Rectal smooth muscle tissue (tissue), 1 donor: ENCODE results near the gene NFIA.

Source experiments
- H3K27ac ChIP-seq: one replicate; pipeline ENCODE4 v1.7.0; 2013; ENCODE audit warnings: low read depth, low read length, inconsistent platforms
- H3K27me3 ChIP-seq: one replicate; pipeline ENCODE4 v1.7.0; 2013; ENCODE audit warnings: low read length; ENCODE audit not compliant: control insufficient read depth, insufficient read depth
- H3K36me3 ChIP-seq: one replicate; pipeline ENCODE4 v1.7.0; 2013; ENCODE audit warnings: low read length; ENCODE audit not compliant: control insufficient read depth, insufficient read depth
- H3K4me1 ChIP-seq: one replicate; pipeline ENCODE4 v1.7.0; 2013; ENCODE audit warnings: low read length; ENCODE audit not compliant: control insufficient read depth, insufficient read depth
- H3K4me3 ChIP-seq: one replicate; pipeline ENCODE4 v1.7.0; 2013; ENCODE audit warnings: low read length
- H3K9ac ChIP-seq: one replicate; pipeline ENCODE4 v1.7.0; 2013; ENCODE audit warnings: low read length

Gene NFIA

GRCh38 chr1:61419657-61420056 is 337.3 kb downstream of the NFIA start:
- H3K4me3 ChIP-seq: no peak overlapping the region
- H3K4me1 ChIP-seq: no peaks in the 10 kb centered on the region
- H3K27me3 ChIP-seq: no peaks in the 10 kb centered on the region
- no peak overlapping the region for H3K9ac ChIP-seq
- no peak overlapping the region for H3K27ac ChIP-seq
- no peaks in the 10 kb centered on the region for H3K36me3 ChIP-seq

- H3K4me3 ChIP-seq: no peak overlapping the region
- no peaks in the 10 kb centered on the region for H3K27me3 ChIP-seq
- no peaks in the 10 kb centered on the region for H3K36me3 ChIP-seq
- H3K9ac ChIP-seq: no peak overlapping the region
- H3K27ac ChIP-seq: no peak overlapping the region
- no peaks in the 10 kb centered on the region for H3K4me1 ChIP-seq
Observed at GRCh38 chr1:61420243-61420642, 337.9 kb downstream of the NFIA start.

DNA sequence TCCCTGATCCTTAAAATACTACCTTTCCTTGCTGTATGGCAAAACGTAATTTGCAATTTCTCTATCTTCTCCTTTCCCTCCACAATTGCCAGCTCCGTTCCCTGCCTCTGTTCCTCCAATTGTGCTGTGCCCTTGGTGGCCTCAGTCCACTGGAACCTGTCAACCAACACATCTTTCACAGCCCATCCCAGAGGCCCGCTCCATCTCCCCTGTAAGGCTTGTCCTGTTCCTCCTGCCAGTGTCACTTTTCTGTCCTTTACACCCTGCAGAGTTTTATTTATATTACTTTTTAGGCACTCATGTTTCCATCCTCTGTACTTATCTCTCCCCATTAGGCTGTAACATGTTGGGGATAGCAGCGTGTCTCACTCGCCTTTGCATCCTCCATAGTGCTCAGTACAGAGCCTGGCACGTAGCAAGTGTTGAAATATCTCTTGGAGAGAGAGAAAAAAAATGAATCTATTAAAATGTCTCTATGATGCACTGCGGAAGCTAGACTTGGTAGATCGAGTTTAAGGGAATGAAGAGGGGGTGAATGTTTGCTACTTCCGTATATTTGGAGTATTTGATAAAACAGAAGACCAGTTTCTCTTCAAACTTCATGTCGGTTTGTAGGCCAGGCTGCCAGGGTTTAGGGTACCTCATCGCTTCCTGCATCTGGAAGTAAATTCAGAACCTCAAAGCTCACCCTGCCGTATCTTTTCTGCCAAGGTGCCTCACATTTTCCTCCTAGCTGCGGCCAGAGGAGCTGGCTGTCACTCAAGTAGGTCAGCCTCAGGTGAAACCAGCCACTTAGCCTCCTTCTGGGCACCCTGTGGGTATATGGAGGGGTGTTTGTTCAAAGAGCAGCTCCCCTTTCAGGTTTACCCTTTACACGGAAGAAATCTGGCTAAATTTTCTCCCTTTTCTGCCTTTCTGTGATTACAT is 338.8 kb downstream of the NFIA start:
- Histone ChIP-seq H3K27ac (no peak overlapping the region), H3K27me3 (no peaks in the 10 kb centered on the region), H3K4me3 (no peak overlapping the region), H3K9ac (no peak overlapping the region), H3K4me1 (no peaks in the 10 kb centered on the region), H3K36me3 (no peaks in the 10 kb centered on the region)

GRCh38 chr1:61423643-61424042 is 341.3 kb downstream of the NFIA start:
- no peaks in the 10 kb centered on the region for H3K4me1 ChIP-seq
- H3K27ac ChIP-seq: no peak overlapping the region
- no peaks in the 10 kb centered on the region for H3K27me3 ChIP-seq
- H3K9ac ChIP-seq: no peak overlapping the region
- no peaks in the 10 kb centered on the region for H3K36me3 ChIP-seq
- H3K4me3 ChIP-seq: no peak overlapping the region

- H3K4me3 ChIP-seq: no peak overlapping the region
- no peak overlapping the region for H3K9ac ChIP-seq
- no peaks in the 10 kb centered on the region for H3K4me1 ChIP-seq
- no peak overlapping the region for H3K27ac ChIP-seq
- H3K36me3 ChIP-seq: no peaks in the 10 kb centered on the region
- H3K27me3 ChIP-seq: no peaks in the 10 kb centered on the region
Observed at GRCh38 chr1:61424382-61424781, 342.0 kb downstream of the NFIA start.

- Histone ChIP-seq H3K9ac (no peak overlapping the region), H3K27ac (no peak overlapping the region), H3K4me3 (no peak overlapping the region), H3K4me1 (no peaks in the 10 kb centered on the region), H3K27me3 (no peaks in the 10 kb centered on the region), H3K36me3 (no peaks in the 10 kb centered on the region)
Observed at GRCh38 chr1:61425040-61425439, 342.7 kb downstream of the NFIA start.

GRCh38 chr1:61426254-61426653 is 343.9 kb downstream of the NFIA start:
- Histone ChIP-seq H3K27me3 (no peaks in the 10 kb centered on the region), H3K27ac (no peak overlapping the region), H3K4me1 (no peaks in the 10 kb centered on the region), H3K4me3 (no peak overlapping the region), H3K9ac (no peak overlapping the region), H3K36me3 (no peaks in the 10 kb centered on the region)

GRCh38 chr1:61426885-61427284 is 344.5 kb downstream of the NFIA start:
- H3K27ac ChIP-seq: no peak overlapping the region
- no peak overlapping the region for H3K9ac ChIP-seq
- no peaks in the 10 kb centered on the region for H3K4me1 ChIP-seq
- H3K4me3 ChIP-seq: no peak overlapping the region
- H3K27me3 ChIP-seq: no peaks in the 10 kb centered on the region
- no peaks in the 10 kb centered on the region for H3K36me3 ChIP-seq

DNA sequence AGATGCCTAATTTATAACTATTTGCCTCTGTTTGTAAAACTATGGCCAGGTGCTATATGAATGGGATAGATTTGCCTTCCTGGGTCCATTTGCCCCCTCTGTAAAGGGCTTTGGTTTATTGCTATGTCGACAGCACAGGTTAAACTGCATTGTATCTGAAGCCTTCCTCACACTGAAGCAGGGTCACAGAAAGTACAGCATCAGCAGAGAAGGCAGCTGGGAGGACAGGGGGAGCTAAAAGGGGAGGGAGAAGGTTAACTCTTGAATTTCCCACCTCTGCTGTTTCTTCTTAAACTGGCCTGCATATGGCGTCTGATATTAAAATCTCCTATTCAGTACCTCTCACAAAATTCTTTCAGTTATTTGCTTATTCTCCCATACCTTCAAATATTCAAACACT is 345.1 kb downstream of the NFIA start:
- H3K9ac ChIP-seq: no peak overlapping the region
- H3K27ac ChIP-seq: no peak overlapping the region
- no peak overlapping the region for H3K4me3 ChIP-seq
- H3K4me1 ChIP-seq: no peaks in the 10 kb centered on the region
- no peaks in the 10 kb centered on the region for H3K36me3 ChIP-seq
- no peaks in the 10 kb centered on the region for H3K27me3 ChIP-seq

DNA sequence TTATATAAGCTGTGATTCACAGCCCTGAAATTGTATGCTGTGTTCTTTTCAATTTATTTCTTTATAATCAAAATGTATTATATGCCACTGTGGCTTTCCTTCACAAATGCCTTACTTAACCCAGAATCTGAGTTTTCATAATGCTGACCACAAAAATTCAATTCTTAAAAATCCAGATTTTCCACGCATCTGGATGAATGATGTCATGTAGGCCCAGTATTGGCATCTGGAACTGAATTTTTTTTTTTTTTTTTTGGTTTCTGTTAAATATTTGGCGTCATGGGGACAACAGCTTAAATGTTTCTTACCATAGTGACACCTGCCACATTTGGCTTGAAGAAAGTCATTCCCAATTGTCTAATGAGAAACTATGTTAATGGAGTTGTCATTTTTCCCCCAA is 345.8 kb downstream of the NFIA start:
- Histone ChIP-seq H3K27ac (no peak overlapping the region), H3K4me3 (no peak overlapping the region), H3K27me3 (no peaks in the 10 kb centered on the region), H3K4me1 (no peaks in the 10 kb centered on the region), H3K36me3 (no peaks in the 10 kb centered on the region), H3K9ac (no peak overlapping the region)

- Histone ChIP-seq H3K9ac (no peak overlapping the region), H3K4me1 (no peaks in the 10 kb centered on the region), H3K36me3 (no peaks in the 10 kb centered on the region), H3K4me3 (no peak overlapping the region), H3K27ac (no peak overlapping the region), H3K27me3 (no peaks in the 10 kb centered on the region)
Observed at GRCh38 chr1:61432616-61433388, 350.4 kb downstream of the NFIA start.

DNA sequence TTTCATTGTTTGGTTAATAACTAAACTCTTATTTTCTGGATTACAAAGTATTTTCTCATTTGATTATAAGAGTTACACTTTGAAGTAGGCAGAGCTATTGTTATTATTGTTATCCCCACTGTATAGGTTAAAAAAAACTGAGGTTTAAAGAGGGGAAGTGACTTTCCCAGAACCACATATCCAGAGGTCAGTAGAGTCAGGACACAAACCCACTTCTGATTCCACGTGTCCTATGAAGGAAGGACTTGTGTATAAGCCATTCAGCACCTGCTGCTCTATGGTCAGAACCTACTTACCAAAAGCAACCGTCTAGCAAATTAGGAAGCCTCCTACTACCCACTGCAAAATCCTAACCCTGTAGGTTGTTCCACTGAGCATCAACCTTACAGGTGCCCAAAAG is 351.3 kb downstream of the NFIA start:
- Histone ChIP-seq H3K27ac (no peak overlapping the region), H3K4me1 (no peaks in the 10 kb centered on the region), H3K27me3 (no peaks in the 10 kb centered on the region), H3K4me3 (no peak overlapping the region), H3K9ac (no peak overlapping the region), H3K36me3 (no peaks in the 10 kb centered on the region)
